HG02642 (cell line): ENCODE data around the gene TMED5.
"Not testable (repeated sequence)": the region's sequence is repeated elsewhere in the genome, so short reads cannot be mapped to it uniquely, and the experiment has no call there.

Source experiments
- ATAC-seq: cut with Tn5 transposase; IDR thresholded peaks from one replicate; pipeline ENCODE4 v1.9.1; 2021; ENCODE audit warnings: mild to moderate bottlenecking; ENCODE audit not compliant: unreplicated experiment, poor library complexity

TMED5 gene

DNA sequence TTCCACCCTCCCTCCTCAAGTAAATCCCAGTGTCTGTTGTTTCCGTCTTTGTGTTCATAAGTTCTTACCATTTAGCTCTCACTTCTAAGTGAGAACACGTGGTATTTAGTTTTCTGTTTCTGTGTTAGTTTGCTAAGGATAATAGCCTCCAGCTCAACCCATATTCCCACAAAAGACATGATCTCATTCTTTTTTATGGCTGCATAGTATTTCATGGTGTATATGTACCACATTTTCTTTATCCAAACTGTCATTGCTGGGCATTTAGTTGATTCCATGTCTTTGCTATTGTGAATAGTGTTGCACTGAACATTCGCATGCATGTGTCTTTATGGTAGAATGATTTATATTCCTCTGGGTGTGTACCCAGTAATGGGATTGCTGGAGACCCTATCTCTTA is 5.6 kb downstream of the TMED5 start:
- not testable (repeated sequence) for ATAC-seq

DNA sequence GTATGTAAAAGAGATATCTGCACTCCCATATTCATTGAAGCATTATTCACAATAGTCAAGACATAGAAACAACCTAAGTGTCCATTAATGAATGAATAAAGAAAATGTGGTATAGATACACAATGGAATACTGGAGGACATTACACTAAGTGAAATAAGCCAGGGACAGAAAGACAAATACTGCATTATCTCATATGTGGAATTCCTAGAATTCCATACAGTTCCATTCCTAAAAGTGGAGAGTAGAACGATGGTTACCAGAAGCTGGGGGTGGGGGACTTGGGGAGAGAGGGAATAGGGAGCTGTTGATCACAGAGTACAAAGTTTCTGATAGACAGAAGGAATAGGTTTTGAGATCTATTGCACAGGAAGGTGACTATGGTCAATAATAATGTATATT is 7.4 kb downstream of the TMED5 start:
- ATAC-seq, result no peak

DNA sequence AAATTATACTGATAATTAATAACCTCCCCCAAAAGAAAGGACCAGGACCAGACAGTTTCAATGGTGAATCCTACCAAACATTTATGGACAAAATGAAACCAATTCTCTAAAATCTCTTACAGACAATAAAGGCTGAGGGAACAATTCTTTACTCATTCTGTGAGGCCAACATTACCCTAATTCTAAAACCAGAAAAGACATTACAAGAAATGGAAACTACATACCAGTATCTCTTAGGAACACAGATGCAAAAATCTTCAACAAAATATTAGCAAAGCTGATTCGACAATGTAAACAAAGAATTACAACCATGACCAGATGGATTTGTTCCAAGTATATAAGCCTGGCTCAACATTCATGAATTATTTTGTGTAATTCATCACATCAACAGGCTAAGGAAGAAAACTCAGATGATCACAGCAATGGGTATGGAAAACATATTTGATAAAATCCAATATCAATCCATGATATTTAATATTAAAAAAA is 8.6 kb downstream of the TMED5 start:
- ATAC-seq, result no peak

DNA sequence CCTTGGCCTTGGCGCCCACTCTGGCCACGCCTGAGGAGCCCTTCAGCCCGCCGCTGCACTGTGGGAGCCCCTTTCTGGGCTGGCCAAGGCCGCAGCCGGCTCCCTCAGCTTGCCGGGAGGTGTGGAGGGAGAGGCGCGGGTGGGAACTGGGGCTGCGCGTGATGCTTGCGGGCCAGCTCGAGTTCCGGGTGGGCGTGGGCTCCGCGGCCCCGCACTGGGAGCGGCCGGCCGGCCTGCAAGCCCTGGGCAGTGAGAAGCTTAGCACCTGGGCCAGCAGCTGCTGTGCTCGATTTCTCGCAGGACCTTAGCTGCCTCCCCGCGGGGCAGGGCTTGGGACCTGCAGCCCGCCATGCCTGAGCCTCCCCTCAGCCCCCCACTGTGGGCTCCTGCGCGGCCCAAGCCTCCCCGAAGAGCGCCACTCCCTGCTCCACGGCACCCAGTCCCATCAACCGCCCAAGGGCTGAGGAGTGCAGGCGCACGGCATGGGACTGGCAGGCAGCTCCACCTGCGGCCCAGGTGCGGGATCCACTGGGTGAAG is 10.0 kb downstream of the TMED5 start:
- not testable (repeated sequence) for ATAC-seq

DNA sequence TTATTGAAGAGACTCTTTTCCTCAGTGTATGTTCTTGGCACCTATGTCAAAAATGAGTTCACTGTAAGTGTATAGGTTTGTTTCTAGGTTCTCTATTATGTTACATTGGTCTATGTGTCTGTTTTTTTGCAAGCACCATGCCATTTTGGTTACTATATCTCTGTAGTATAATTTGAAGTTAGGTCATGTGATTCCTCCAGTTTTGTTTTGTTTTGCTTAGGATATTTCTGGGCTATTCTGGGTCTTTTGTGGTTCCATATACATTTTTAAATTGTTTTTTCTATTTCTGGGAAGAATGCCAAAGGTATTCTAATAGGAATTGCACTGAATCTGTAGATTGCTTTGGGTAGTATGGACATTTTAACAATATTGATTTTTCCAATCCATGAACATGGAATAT is 13.2 kb downstream of the TMED5 start:
- ATAC-seq, result no peak

DNA sequence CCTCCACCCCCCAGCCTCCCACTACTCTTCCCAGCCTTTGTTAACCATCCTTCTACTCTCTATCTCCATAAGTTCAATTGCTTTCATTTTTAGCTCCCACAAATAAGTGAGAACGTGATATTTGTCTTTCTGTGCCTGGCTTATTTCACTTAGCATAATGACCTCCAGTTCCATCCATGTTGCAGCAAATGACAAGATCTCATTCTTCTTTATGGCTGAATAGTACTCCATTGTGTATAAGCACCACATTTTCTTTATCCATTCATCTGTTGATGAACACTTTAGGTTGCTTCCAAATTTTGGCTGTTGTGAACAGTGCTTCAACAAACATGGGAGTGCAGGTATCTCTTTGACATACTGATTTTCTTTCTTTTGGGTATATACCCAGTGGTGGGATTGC is 14.3 kb downstream of the TMED5 start:
- not testable (repeated sequence) for ATAC-seq

DNA sequence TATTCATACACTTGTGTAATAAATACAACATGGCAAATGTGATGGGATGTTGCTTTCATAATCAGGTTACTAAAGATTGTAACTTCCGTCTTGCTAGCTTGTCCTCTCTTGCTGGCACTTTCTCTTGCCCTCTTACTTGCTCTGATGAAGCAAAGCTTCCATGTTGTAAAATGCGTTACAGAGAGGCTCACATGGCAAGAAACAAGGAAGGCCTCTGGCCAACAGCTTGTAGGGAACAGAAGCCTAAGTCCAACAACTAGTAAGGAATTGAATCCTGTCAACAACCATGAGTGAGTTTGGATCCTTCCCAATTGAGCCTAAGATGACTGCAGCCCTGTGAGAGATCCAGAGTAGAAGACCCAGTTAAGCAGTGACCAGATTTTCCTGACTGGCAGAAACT is 15.4 kb downstream of the TMED5 start:
- ATAC-seq, result no peak

DNA sequence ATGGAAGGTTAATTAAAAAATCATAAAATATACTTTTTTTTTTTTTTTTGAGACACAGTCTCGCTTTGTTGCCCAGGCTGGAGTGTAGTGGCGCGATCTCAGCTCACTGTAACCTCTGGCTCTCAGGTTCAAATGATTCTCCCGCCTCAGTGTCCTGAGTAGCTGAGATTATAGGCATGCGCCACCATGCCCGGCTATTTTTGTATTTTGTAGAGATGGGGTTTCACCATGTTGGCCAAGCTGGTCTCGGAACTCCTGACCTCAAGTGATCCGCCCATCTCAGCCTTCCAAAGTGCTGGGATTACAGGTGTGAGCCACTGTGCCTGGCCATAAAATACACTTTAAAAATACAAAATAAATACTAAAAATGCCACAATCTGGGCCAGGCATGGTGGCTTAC is 16.9 kb downstream of the TMED5 start:
- ATAC-seq, result not testable (repeated sequence)

DNA sequence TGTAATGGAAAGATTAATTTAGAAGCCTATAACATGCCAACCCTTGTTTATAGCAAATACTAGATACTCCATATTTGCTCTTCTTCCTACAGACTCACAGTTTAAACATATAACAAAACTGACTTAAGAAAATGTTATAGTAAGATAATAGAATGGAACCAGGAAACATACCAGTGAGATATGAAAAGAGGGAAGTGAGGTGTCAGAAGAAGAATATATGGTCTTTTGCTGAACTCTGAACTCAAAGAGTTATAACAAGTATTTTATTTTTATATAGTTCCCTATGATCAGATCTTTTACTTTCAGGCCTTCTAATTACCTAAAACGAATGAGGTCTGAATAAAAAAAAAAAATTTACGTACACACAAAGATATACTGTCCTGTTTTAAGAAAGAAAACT is 20.9 kb downstream of the TMED5 start:
- ATAC-seq, result no peak

DNA sequence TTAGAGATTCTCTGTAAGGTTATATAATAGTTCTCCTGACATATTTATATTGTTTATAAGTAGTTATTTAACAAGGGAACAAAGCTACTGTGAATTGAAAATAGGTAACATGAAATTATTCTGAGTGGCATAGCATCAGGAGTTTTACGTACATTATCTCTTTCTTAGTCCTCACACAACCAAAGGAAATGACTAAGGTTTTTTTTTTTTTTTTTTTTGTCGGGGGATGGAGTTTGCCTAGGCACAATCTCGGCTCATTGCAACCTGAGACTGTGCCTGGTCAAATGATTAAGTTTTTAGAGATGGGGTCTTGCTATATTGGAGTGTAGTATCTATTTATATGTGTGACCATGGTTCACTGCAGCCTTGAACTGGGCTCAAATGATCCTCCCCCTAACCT is 24.9 kb downstream of the TMED5 start:
- no peak for ATAC-seq

DNA sequence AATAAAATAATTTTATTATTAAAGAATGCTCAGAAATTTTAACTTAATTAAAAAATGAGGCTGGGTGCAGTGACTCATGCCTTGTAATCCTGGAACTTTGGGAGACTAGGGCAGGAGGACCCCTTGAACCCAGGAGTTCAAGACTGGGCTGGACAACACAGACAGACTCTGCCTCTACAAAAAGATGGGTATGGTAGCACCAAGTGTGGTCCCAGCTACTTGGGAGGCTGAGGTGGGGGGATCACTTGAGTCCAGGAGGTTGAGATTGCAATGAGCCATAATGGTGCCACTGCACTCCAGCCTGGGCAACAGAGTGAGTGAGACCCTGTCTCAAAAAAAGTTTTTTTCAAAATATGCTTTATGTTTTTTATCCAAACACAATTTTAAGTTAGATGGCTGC is 25.3 kb downstream of the TMED5 start:
- no peak for ATAC-seq

DNA sequence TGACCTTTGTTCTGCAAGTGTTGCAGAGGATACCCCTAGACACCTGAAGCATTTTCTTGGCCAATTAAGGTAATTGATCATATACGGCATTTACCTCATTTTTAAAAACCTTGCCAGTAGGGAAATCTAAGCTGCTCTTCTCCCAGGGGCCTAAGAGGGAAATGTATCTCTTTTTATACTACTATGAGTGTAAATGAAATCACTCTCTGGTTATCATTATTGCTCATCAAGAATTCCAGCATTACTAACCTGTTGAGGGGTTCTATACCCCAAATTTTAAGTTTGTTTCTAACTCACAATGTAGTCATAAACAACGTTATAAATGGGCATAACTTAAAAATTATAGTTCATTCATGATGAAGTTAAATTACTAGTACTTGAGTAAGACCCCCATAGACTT is 27.4 kb downstream of the TMED5 start:
- no peak for ATAC-seq

DNA sequence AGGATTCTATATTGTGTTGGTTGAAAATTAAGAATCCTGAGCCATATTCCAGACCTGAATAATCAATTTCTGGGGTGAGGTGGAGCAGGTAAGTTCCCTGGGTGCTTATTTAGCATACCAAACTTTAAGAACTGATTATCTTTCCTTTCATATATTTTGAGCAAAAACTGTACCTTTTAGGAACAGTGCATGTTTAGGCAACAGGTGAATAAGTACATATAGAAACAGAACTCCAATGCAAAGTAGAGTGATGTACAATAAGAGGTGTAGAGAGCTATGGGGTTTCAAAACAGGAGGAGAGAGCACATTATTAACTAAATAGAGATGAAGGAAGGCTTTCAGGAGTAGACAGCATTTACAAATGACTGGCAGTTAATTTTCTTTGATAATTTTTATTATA is 28.7 kb downstream of the TMED5 start:
- ATAC-seq, result no peak

DNA sequence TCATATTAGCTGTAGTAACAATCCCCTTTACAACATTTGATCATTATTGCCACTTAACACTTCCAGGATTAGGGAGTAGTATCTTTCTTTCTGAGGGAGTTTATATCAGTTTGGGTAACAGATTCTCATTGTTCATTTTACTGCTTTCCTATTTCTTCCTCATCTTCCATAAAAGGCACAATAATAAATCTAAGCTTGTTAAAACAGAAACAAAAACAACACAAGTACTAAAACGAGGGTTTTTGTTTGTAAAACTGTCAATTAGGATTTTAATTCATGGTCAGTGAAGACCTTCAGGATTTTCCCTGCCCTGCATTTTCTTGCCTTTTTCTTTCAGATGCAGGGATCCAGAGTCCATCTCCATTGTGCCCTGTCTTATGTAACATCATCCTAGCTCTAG is 29.5 kb downstream of the TMED5 start:
- ATAC-seq, result no peak

DNA sequence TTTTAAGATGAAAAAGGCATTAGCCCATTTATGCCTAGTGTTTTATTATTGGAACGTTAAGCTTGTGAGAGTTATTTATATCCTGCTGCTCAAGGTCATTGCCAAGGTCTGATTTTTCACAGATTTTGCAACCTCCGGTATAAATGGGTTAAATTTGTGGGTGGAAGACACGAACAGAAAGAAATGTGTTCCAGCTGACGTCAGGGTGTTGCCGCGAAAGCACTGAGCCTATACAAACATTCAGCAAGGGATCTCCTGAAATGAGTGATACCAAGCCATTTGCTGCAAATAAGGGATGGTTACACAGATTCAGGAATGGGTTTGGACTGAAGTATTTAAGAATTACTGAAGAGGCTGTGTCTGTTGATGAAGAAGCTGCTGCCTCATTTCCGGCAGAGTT is 32.2 kb downstream of the TMED5 start:
- no peak for ATAC-seq

DNA sequence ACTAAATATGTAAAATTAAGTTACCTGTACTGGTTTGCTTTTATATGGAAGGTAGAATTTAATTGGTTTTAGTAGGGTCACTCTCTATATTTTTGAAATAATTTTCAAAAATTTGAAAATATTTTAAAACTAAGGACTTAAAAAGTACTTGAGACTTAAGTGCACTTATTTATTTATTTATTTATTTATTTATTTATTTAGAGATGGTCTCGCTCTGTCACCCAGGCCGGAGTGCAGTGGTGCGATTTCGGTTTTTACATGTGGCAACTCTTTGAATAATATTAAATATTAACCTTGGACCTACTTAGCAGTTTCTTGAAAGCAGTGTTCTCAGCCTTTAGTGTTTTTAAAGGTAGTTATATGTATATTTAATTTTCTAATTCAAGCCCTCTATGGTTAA is 36.4 kb downstream of the TMED5 start:
- no peak for ATAC-seq

DNA sequence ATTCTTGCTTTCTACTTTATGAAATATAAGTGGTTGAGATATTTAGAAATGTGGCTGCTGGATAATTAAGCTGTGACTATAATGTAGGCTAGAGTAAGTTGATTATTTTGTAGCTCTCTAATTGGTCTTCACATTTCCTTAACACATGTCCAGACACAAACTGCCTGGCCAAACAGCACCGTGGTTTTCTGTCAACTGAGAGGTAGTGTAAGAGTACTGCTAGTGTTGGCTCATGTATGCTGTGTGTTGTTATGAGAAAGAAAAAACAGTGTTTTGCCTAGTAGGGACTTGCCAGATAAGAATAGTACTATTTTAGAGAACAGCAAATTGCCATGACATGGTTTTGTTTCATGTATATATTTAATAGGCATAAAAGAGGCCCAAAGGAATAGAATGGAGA is 37.1 kb downstream of the TMED5 start:
- ATAC-seq, result no peak

DNA sequence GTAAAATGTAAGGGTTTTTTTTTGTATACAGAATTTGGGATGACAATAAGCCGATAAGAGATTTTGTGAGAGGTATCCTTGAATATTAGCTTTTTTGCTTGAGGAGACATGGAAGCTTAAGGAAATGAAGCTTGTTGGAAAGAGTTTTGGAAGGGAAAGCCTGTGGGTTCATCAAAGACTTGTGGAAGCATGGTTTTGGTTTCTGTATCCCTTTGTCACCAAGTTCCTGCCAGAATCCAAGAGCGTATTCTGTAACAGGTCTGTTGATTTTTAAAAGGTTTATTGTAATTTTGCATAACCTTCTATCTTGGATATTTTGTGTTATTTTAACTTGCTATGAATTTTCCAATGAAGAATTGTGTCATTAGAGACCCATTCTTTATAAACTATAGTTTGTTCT is 38.1 kb downstream of the TMED5 start:
- ATAC-seq, result no peak

DNA sequence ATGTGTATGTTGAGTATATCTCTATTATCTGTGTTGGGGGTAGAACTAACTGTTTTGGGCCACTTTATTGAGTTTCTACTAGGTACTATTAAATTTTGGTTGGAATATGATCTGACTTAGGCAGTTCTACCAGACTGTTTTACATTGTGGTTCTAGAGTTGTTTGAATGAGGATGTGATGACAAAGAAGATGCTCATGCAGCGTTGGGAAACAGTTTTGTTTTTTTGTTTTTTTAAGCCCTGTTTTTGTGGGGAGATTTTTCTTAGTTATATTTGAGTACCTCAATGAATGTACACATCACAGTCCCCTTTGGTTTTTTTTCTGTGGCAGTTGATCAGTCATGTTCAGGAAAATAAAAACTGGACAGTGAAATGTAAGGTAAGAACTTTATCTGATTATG is 40.1 kb downstream of the TMED5 start:
- ATAC-seq, result no peak

DNA sequence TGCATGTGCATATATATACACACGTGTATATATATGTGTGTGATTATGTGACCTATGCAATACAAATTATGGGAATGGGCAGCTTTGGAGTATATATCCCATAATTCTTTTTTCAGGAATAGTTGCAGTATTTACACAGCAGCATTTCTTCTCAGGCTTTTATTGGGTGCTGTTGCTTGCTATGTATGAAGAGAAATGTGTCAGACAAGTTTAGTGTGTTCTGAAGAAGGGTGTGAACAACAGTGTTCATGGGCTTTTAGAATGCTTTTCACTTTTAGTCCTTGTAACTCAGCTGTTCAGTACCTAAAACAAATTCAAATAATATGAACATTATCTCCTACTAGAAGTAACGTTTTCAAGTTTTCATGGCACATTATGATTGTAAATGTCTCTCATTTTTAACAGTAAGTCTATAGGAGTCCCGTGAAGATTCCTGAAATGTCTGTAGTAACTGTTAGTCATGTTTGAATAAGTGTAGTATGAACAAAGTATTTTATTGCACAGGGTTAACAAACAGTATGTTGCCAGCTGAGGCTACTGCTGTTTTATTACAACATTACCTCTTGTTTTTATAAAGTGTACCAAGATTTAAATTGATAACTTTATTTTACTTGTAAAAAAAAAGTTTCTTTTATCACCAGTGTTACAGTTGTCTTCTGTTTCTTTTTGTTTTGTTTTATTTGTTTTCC is 42.5 kb downstream of the TMED5 start:
- no peak for ATAC-seq

DNA sequence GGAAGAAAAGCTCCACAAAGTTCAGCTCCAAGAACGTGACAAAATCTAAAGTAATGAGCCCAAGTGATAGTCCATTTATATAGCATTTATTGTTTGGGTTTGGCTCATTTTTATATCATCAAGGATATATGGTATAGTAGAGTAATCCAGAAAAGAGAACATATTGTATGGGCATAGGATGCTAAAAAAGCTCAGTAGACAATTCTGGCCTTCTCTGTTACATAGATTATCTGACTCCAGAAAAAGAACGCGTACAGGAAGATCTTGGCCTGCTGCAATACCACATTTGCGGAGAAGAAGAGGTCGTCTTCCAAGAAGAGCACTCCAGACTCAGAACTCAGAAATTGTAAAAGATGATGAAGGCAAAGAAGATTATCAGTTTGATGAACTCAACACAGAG is 43.8 kb downstream of the TMED5 start:
- no peak for ATAC-seq

DNA sequence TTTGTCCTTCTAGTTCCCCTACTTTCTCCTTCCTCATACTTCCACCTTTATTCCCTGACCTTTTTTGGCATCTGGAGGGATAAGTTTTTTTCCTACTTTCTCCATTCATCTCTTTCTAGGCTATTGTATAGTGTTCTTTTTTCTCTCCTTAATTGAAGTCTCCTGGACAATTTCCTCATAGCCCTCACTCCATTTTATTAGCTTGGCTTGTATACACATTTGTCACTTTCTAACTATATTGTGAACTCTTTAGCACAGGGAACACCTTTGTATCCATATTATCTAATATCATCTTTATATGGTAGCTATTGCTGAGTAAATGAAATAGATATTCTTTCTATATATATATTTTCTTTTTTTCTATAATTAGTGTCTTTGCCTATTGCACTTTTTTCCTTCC is 47.6 kb downstream of the TMED5 start:
- ATAC-seq, result no peak
